ENCODE results near the gene SYCN. TPM values are rescaled to one million over a fixed set of nuclear protein-coding genes. Genes with fewer than 3 reads are reported as not detected.

SYCN gene
- total RNA-seq, 2 donors from 2014 or later: not detected

DNA sequence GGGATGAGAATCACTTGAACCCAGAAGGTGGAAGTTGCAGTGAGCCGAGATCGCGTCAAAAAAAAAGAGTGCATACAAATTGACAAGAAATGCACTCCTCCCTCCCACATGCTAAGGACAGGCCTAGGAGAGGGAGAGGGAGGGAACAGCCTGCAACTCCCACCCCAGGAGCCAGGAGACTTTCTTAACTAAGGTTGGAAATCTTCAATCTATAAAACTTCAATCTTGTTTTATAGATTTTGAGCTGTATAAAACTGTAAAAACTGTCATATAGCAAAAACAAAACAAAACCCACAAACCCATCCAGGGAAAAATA is 1.3 kb upstream of the SYCN start:
- DNase-seq (ENCODE audit: low spot score in 2 of 2) (no peak), ATAC-seq (no peak)
- no peak overlapping the region for H3K27ac Mint-ChIP-seq
- no peaks in the 10 kb centered on the region for H3K36me3 Mint-ChIP-seq
- H3K9me3 Mint-ChIP-seq: no peaks in the 10 kb centered on the region

DNA sequence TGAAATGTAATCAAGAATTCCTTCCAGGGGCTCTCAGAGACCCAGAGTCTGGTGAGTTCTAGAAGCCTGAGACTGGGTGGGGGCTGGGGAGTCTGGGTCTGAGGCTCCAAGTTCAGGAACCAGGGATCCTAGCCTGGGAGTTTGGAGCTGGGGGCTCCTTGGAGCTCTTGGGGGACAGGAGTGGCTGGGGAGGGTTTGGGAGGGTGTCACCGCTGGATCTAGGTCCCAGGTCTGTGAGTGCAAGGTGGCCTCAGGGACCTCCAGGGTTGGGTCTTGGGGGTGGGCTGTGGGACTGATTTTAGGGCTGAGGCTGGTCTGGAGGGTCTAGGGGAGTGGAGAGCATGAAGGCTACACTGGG is 1.1 kb downstream of the SYCN start:
- DNase-seq (ENCODE audit: low spot score in 2 of 2) (no peak), ATAC-seq (no peak)
- Mint-ChIP-seq H3K27ac (no peak overlapping the region), H3K9me3 (no peaks in the 10 kb centered on the region), H3K36me3 (no peaks in the 10 kb centered on the region)

DNA sequence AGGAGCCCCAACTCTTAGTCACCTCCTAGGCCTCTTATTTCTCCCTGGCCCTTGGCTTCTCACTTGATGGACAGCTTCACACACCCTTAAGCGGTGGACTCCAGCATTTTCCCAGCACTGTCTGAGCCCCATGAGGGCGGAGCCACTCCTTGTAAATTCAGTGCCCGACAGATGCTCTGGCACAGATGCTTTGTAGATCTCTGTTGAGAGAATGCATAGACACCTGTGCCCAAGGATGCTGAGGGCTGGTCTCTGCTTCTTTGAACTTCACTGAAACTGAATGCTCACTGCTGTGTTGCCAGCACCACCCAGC is 3.3 kb downstream of the SYCN start:
- no peak overlapping the region for H3K27ac Mint-ChIP-seq
- peaks cover 0 to 8% of the 10 kb centered on the region in 2 donors for H3K36me3 Mint-ChIP-seq
- no peak for DNase-seq (ENCODE audit: low spot score in 2 of 2)
- H3K9me3 Mint-ChIP-seq: no peaks in the 10 kb centered on the region
- no peak for ATAC-seq

DNA sequence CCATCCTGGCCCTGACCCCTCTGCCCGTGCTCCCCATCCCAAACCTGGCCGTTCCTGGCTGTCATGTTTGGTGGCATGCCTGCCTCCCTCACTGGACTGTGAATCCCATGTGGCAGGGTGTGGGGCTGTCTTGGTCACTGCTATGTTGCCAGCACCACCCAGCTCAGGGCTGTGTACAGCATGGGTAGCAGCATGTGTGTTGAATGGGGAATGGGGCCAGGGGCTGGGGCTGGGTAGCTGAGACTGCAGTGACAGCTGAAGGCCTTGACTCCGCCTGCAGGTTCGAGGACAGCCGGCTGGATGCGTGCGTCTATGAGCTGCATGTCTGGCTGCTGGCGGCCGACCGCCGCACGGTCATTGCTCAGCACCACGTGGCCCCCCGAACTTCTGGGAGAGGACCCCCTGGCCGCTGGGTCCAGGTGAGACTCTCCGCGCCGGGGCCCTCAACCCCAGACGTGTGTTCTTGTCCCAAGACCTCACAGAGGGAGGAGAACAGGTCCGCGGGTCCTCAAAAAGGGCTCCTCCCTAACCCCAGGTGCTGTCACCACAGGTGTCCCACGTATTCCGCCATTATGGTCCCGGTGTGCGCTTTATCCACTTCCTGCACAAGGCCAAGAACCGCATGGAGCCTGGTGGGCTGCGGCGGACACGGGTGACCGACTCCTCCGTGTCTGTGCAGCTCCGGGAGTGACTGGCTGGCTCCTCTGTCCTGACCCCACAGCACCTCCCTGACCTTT is 3.8 kb downstream of the SYCN start:
- Mint-ChIP-seq H3K27ac (no peak overlapping the region), H3K9me3 (no peaks in the 10 kb centered on the region), H3K36me3 (peaks cover 0 to 8% of the 10 kb centered on the region in 2 donors)
- DNase-seq (ENCODE audit: low spot score in 2 of 2): no peak
- no peak for ATAC-seq

DNA sequence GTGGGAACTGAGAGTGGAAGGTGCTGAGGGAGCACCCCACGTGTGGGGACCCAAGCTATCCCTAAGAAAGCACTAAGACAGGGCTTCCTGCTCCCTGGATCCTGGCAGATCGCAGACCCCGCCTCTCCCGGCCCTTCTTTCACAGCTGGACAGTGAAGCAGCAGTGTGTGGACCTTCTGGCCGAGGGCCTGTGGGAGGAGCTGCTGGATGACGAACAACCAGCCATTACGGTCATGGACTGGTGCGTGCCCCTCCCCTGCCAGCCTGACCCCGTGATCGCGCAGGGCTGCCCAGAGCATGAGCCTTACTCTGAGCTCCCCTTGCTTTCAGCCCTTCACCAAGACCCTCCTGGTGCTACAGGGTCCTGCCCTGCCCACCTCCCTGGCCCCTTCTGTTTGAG is 5.0 kb downstream of the SYCN start:
- no peak for ATAC-seq
- no peak for DNase-seq (ENCODE audit: low spot score in 2 of 2)
- no peaks in the 10 kb centered on the region for H3K9me3 Mint-ChIP-seq
- H3K36me3 Mint-ChIP-seq: peaks cover 0 to 8% of the 10 kb centered on the region in 2 donors
- no peak overlapping the region for H3K27ac Mint-ChIP-seq

DNA sequence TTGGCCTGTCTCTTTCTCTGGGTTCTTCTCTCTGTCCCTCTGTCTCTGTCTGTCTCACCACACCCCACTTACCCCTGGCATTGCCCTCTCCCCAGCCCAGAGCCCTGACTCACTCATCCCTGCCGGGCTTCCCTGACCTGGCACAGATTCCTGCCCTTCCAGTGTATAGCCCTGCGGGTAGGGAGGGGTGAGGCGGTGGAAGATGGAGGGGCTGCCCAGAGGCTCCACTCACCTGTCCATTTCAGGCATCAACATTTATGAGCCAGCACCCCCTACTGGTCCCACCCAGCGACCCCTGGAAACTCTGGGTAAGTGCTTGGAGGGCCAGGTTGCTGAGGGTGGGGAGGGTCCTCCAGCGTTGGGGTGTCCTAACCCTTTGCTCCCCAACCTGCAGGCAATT is 6.3 kb downstream of the SYCN start:
- no peak for DNase-seq (ENCODE audit: low spot score in 2 of 2)
- no peak for ATAC-seq
- no peaks in the 10 kb centered on the region for H3K9me3 Mint-ChIP-seq
- H3K27ac Mint-ChIP-seq: no peak overlapping the region
- peaks cover 0 to 8% of the 10 kb centered on the region in 2 donors for H3K36me3 Mint-ChIP-seq

DNA sequence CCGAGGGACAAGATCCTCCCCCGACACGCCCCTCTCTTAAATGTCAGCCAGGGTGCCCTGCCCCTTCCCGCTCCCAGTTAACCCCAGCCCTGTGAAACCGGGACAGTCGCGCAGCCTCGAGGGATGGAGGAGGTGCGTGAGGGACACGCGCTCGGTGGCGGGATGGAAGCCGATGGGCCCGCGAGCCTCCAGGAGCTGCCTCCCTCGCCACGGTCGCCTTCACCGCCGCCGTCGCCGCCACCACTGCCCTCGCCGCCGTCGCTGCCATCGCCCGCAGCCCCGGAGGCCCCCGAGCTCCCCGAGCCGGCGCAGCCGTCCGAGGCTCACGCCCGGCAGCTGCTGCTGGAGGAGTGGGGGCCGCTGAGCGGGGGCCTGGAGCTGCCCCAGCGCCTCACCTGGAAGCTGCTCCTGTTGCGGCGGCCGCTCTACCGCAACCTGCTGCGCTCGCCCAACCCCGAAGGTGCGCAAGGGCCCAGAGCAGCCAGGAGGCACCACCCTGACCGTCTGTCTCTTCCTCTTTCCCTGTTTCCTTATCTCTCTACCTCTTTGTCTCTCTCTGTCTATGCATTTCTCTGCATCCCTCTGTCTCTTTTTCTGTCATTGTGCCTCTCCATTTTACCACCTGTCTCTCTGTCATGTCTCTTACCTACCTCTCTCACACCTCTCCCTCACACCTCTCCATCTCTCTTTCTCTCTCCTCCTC is 7.1 kb downstream of the SYCN start, which contains the start of gene NCCRP1:
Gene NCCRP1, plus strand, starts transcription at position 105 of the 703 bp plus-strand sequence. Its CDS starts 19 bp downstream, at position 124.
- DNase-seq (ENCODE audit: low spot score in 2 of 2) (no peak), ATAC-seq (no peak)
- H3K27ac Mint-ChIP-seq: no peak within 1 kb of the TSS
- H3K36me3 Mint-ChIP-seq: peaks cover 0 to 8% of the 10 kb centered on the region in 2 donors
- no peaks in the 10 kb centered on the region for H3K9me3 Mint-ChIP-seq

DNA sequence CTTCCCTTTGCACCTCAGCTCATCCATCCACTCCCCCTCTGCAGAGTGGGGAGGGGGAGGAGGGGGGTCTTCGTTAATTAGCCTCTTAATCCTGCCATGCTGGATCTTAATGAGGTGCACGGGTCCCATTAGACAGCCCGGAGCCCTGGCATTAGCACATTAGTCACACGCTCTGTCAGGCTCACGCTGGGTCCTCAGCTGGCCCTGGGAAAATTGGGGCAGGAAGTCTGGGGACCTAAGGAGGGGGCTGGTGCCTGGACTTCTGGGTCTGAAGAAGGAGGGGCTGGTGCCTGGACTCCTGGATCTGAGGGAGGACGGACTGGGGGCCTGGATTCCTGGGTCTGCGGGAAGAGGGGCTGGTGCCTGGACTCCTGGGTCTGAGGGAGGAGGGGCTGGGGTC is 7.7 kb downstream of the SYCN start:
- DNase-seq (ENCODE audit: low spot score in 2 of 2) (no peak), ATAC-seq (peak in 1 of 2 donors; percentile 40)
- H3K9me3 Mint-ChIP-seq: no peaks in the 10 kb centered on the region
- H3K36me3 Mint-ChIP-seq: peaks cover 0 to 8% of the 10 kb centered on the region in 2 donors
- no peak overlapping the region for H3K27ac Mint-ChIP-seq

DNA sequence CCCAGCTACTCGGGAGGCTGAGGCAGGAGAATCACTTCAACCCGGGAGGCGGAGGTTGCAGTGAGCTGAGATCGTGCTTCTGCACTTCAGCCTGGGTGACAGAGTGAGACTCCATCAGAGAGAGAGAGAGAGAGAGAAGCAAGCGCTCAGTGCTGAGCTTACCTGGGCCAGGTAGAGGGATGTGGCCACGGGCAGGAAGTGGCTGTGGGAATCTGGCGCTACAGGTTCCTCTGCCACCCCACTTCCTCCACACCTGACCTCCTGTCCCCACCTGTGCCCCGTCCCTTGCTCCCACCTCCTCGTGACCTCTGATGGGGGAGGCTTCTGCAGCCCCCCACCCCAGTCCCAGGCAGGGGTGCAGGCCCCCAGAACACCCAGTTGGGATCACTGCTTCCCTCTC is 8.3 kb downstream of the SYCN start:
- ATAC-seq (no peak), DNase-seq (ENCODE audit: low spot score in 2 of 2) (no peak)
- H3K9me3 Mint-ChIP-seq: no peaks in the 10 kb centered on the region
- no peak overlapping the region for H3K27ac Mint-ChIP-seq
- H3K36me3 Mint-ChIP-seq: peaks cover 0 to 8% of the 10 kb centered on the region in 2 donors

DNA sequence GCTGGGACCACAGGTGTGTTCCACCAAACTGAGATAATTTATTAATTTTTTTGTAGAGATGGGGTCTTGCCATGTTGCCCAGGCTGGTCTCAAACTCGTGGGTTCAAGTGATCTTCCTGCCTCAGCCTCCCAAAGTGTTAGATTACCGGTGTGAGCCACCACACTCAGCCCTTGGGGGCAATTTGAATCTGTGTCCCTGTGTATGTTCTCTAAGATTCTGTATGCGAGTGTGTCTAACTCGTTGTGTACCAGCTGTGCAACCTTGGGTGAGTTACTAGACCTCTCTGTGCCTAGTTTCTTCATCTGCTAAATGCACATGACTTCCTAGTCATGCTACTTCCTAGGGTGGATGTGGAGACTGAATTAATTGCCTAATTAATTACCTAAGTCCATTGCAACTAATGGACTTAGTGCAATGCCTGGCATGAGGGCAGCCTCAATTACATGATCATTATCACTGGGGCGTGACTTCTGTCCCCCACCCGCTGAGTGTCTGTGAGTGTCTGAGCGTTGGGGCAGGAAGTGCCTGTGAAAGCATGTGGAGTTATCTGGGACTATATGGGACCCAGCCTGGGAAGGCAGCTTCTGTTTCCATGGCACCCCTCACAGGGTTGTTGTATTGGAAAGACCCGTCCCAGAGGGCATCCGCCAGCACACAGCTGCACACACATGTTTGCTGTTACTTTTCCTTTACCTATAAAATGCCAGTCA is 9.1 kb downstream of the SYCN start:
- ATAC-seq (no peak), DNase-seq (ENCODE audit: low spot score in 2 of 2) (no peak)
- H3K36me3 Mint-ChIP-seq: peaks cover 0 to 8% of the 10 kb centered on the region in 2 donors
- H3K27ac Mint-ChIP-seq: no peak overlapping the region
- no peaks in the 10 kb centered on the region for H3K9me3 Mint-ChIP-seq

DNA sequence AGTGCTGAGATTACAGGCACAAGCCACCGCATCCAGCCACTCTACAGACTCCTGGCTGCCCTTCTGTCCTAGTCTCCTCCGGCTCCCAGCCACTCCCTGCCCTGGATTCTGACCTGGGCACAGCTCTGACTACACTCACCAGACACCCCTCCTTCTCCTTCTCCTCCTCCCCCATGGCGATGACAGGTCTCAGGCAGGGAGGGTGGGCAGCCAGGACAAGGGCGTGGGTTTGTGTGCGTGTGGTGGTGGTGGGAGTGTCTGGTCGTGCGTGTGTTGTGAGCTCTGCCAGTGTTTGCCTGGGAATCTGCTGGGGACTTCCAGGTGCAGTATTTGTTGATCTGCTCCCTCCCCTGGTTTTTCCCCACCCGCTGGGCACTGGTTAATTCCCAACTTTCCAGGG is 10.3 kb downstream of the SYCN start:
- ATAC-seq (no peak), DNase-seq (ENCODE audit: low spot score in 2 of 2) (no peak)
- peak overlapping the region in 1 of 2 donors; percentile 10 for H3K27ac Mint-ChIP-seq
- peaks cover 0 to 8% of the 10 kb centered on the region in 2 donors for H3K36me3 Mint-ChIP-seq
- H3K9me3 Mint-ChIP-seq: no peaks in the 10 kb centered on the region

DNA sequence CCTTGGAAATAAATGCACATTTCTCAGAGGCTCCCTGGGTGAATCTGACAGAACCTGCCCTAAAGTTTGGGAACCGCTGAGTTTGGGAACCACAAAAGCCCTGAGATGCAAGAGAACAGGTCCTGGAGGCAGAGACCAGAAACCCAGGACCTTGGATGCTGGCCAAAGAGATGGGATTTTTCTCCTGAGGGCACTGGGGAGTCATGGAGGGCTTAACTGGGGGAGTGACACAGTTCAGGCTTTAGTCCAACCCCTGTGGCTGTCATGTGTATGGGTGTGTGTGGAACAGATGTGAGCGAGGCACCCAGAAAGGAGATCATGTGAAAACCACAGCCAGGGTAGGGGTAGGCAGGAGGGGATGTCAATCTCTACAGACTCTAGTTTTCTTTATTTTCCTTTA is 11.2 kb downstream of the SYCN start:
- Mint-ChIP-seq H3K36me3 (peaks cover 0 to 8% of the 10 kb centered on the region in 2 donors), H3K9me3 (no peaks in the 10 kb centered on the region), H3K27ac (no peak overlapping the region)
- ATAC-seq (no peak), DNase-seq (ENCODE audit: low spot score in 2 of 2) (no peak)

DNA sequence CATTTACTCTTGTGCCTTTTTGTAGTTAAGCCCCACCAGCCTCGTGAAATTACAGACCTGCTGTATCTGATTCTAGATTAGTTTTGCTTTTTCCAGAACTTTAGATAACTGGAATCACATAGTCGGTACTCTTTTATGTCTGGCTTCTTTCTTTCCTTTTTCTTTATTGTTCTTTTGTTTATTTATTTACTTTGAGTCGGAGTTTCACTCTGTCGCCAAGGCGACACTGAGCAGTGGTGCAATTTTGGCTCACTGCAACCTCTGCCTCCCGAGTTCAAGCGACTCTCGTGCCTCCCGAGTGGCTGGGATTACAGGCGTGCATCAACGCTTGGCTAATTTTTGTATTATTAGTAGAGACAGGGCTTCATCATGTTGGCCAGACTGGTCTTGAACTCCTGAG is 13.3 kb downstream of the SYCN start:
- H3K9me3 Mint-ChIP-seq: no peaks in the 10 kb centered on the region

DNA sequence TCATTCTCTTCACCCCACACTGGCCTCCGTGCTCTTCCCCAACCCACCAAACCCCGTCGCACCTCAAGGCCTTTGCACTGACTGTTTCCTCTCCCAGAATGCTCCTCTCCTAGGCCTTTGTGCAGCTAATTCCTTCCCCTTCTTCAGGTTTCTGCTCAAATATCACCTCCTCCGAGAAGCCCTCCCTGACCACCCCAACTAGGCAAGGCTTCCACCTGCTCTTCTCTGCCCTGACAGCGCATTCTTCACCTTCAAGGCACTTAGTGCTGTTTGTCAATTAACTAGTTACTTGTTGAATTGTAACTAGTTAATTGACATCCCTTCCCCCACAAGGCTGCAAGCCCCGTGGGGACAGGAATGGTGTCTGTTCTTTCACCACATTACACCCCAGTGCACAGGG is 15.1 kb downstream of the SYCN start:
- DNase-seq (ENCODE audit: low spot score in 2 of 2) (no peak), ATAC-seq (no peak)
- no peaks in the 10 kb centered on the region for H3K9me3 Mint-ChIP-seq
- H3K27ac Mint-ChIP-seq: peak overlapping the region in 1 of 2 donors; percentile 85
- H3K36me3 Mint-ChIP-seq: no peaks in the 10 kb centered on the region

More for the DNA sequence above, 13.3 kb downstream of the SYCN start:
- DNase-seq (ENCODE audit: low spot score in 2 of 2): no peak
- no peak overlapping the region for H3K27ac Mint-ChIP-seq
- ATAC-seq: no peak
- no peaks in the 10 kb centered on the region for H3K36me3 Mint-ChIP-seq

DNA sequence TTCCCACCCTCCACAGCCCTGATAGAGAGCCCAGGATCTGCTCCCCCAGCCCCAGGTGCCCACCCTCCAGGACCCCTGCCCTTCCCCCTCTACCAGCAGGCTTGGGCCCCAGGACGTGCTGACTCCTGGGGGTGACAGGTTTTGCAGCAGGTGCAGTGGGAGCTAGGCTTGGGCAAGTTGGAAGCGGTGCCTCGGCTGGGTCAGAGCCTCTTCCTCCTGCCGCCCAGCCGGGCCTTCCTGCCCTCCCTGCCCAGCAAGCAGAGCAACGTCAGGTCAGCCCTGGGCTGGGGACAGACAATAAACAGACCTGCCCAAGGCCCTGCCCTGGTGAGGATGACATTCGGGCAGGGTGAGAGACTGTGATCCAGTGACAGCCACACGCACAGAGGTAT is 16.5 kb downstream of the SYCN start:
- H3K36me3 Mint-ChIP-seq: no peaks in the 10 kb centered on the region
- no peak overlapping the region for H3K27ac Mint-ChIP-seq
- no peaks in the 10 kb centered on the region for H3K9me3 Mint-ChIP-seq
- no peak for DNase-seq (ENCODE audit: low spot score in 2 of 2)
- ATAC-seq: peak in 1 of 2 donors; percentile 7

DNA sequence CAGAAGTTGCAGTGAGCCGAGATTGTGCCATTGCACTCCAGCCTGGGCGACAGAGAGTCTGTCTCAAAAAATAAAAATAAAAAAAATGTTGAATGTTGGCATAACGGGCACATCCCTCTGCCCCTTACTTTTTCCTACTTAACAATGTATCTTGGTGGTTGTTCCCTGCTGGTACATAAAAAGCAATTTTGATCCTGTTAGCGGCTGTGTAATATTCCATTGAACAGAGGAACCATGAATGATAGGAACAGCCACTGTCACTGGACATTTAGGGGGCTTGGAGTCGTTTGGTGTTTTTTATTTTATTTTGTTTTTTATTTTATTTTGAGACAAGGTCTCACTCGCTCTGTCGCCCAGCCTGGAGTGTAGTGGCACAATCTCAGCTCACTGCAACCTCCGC is 17.7 kb downstream of the SYCN start:
- ATAC-seq (no peak), DNase-seq (ENCODE audit: low spot score in 2 of 2) (no peak)
- no peaks in the 10 kb centered on the region for H3K9me3 Mint-ChIP-seq
- no peak overlapping the region for H3K27ac Mint-ChIP-seq
- no peaks in the 10 kb centered on the region for H3K36me3 Mint-ChIP-seq

DNA sequence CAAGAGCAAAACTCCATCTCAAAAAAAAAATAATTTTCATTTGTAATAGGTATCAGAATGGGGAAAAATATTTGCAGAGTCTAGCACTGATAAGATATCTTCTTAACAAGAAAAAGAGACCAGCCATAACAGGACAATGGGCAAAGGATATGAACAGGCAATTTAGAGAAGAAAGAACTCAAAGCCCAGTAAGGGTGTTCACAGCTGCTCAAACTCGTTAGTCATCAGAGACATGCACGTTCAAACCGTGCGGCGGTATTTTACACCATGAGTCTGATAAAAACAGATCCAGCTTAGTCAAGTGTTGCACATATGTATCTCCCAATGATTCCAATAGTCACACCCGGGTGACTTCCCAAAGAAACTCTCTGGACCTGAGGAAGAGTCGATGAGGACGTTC is 21.0 kb downstream of the SYCN start:
- ATAC-seq (no peak), DNase-seq (ENCODE audit: low spot score in 2 of 2) (no peak)
- Mint-ChIP-seq H3K36me3 (no peaks in the 10 kb centered on the region), H3K9me3 (no peaks in the 10 kb centered on the region), H3K27ac (peak overlapping the region in 1 of 2 donors; percentile 7)

DNA sequence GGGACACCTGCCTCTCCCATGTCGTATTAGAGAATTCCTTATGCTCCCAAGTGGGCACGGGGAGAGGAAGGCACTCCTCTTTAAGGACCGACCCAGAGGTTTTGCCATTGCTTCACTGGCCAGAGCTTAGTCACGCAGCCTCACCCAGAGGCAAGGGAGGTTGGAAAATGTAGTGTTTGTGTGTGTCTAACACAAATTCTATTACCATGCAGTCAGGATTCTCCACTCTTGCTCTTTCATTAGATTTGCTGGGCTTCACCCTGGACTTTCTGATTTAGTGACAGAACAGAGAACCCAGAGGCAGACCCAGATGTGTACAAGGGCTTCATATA is 21.9 kb downstream of the SYCN start:
- DNase-seq (ENCODE audit: low spot score in 2 of 2) (no peak), ATAC-seq (no peak)
- no peaks in the 10 kb centered on the region for H3K9me3 Mint-ChIP-seq
- H3K27ac Mint-ChIP-seq: no peak overlapping the region
- H3K36me3 Mint-ChIP-seq: no peaks in the 10 kb centered on the region

Measured in activated naive CD4-positive, alpha-beta T cell treated with anti-CD3 and anti-CD28 coated beads, Interleukin-2, amount 50 U/mL, for 72 hours (primary cell).